AG04450 (cell line): ENCODE measurements around the gene PDZRN3. TPM values are rescaled to one million over a fixed set of nuclear protein-coding genes. Genes with fewer than 3 reads are reported as not detected.

Source experiments
- CTCF ChIA-PET: fragments of 300-600, 350-600 bp; formaldehyde crosslinking; extraction: SDS; loops from one replicate; lab custom pipeline; 2022; ENCODE audit warnings: antibody characterized with exemption, inconsistent platforms; lab: Charles Lee
- POLR2A ChIA-PET: fragments of 350-600 bp; formaldehyde crosslinking; extraction: SDS; loops from one replicate; lab custom pipeline; 2021; ENCODE audit warnings: antibody characterized with exemption, inconsistent platforms; lab: Yijun Ruan, JAX
- DNase-seq: peaks from one replicate; pipeline ENCODE4 v3.0.0-alpha.2; 2011; ENCODE audit warnings: low read depth, low spot score
- H3K27ac ChIP-seq: one replicate; pipeline ENCODE4 v1.5.1; 2012; ENCODE audit warnings: low read depth, low read length, control low read depth
- H3K27me3 ChIP-seq: one replicate; pipeline ENCODE4 v1.6.0; 2012; ENCODE audit warnings: low read length; ENCODE audit not compliant: control insufficient read depth, insufficient read depth
- H3K4me3 ChIP-seq: 2 replicates; pipeline ENCODE4 v1.5.1; 2011; ENCODE audit warnings: mild to moderate bottlenecking, low read depth, low read length, control low read depth
- H3K9me3 ChIP-seq: 2 replicates; pipeline ENCODE4 v1.5.1; 2012; ENCODE audit warnings: low read length; ENCODE audit not compliant: control insufficient read depth, insufficient read depth
- polyA plus RNA-seq: library from polyadenylated mRNA; depleted of rRNA; stranded (reverse); fragments of >200 nt; gene quantifications from 2 replicates; pipeline ENCODE4 v1.2.3, GENCODE V29; 2011
- TF ChIP-seq, protein P1 (sequence below): IDR thresholded peaks from 2 replicates; pipeline ENCODE4 v1.5.1; 2011; ENCODE audit warnings: low read depth, low read length, control low read depth, inconsistent platforms

Gene PDZRN3
- polyA plus RNA-seq, 1 experiment, result 14.7 TPM

GRCh38 chr3:73398084-73398483, 226.7 kb downstream of the PDZRN3 start:
- no peaks in the 10 kb centered on the region for H3K9me3 ChIP-seq
- no peaks in the 10 kb centered on the region for H3K27me3 ChIP-seq
- ChIA-PET CTCF (no interaction called here), POLR2A (no interaction called here)
- H3K27ac ChIP-seq, result no peak overlapping the region
- TF ChIP-seq, protein P1, sequence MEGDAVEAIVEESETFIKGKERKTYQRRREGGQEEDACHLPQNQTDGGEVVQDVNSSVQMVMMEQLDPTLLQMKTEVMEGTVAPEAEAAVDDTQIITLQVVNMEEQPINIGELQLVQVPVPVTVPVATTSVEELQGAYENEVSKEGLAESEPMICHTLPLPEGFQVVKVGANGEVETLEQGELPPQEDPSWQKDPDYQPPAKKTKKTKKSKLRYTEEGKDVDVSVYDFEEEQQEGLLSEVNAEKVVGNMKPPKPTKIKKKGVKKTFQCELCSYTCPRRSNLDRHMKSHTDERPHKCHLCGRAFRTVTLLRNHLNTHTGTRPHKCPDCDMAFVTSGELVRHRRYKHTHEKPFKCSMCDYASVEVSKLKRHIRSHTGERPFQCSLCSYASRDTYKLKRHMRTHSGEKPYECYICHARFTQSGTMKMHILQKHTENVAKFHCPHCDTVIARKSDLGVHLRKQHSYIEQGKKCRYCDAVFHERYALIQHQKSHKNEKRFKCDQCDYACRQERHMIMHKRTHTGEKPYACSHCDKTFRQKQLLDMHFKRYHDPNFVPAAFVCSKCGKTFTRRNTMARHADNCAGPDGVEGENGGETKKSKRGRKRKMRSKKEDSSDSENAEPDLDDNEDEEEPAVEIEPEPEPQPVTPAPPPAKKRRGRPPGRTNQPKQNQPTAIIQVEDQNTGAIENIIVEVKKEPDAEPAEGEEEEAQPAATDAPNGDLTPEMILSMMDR, result no peak
- DNase-seq, result no peak
- H3K4me3 ChIP-seq, result no peak overlapping the region

GRCh38 chr3:73394240-73394639, 230.5 kb downstream of the PDZRN3 start:
- CTCF ChIA-PET, result interaction anchor here (1.7 kb wide), 1 partner anchor 455 kb away, joined by 4 read pairs; no protein-coding TSS in a partner anchor
- TF ChIP-seq, protein P1, result no peak

GRCh38 chr3:73393005-73393404, 231.7 kb downstream of the PDZRN3 start:
- H3K9me3 ChIP-seq, result no peaks in the 10 kb centered on the region
- H3K27ac ChIP-seq, result no peak overlapping the region
- H3K4me3 ChIP-seq, result no peak overlapping the region
- CTCF ChIA-PET, result interaction anchor here (0.6 kb wide), 1 partner anchor 26 kb away, joined by 3 read pairs; no protein-coding TSS in a partner anchor
- no peaks in the 10 kb centered on the region for H3K27me3 ChIP-seq
- TF ChIP-seq, protein P1, result no peak
- POLR2A ChIA-PET, result no interaction called here
- no peak for DNase-seq

More at GRCh38 chr3:73394240-73394639, 230.5 kb downstream of the PDZRN3 start:
- H3K27ac ChIP-seq, result no peak overlapping the region
- POLR2A ChIA-PET, result no interaction called here
- no peaks in the 10 kb centered on the region for H3K27me3 ChIP-seq
- H3K9me3 ChIP-seq, result no peaks in the 10 kb centered on the region
- H3K4me3 ChIP-seq, result no peak overlapping the region
- DNase-seq, result no peak

GRCh38 chr3:73391984-73392383, 232.8 kb downstream of the PDZRN3 start:
- H3K27ac ChIP-seq, result no peak overlapping the region
- ChIA-PET POLR2A (no interaction called here), CTCF (interaction anchor here (0.5 kb wide), 1 partner anchor 1218 kb away, joined by 3 read pairs; no protein-coding TSS in a partner anchor)
- TF ChIP-seq, protein P1, result no peak
- no peak overlapping the region for H3K4me3 ChIP-seq
- no peaks in the 10 kb centered on the region for H3K9me3 ChIP-seq
- no peaks in the 10 kb centered on the region for H3K27me3 ChIP-seq
- no peak for DNase-seq

GRCh38 chr3:73389928-73390327, 234.8 kb downstream of the PDZRN3 start:
- no peak for DNase-seq
- H3K9me3 ChIP-seq, result no peaks in the 10 kb centered on the region
- ChIA-PET CTCF (no interaction called here), POLR2A (no interaction called here)
- no peak overlapping the region for H3K27ac ChIP-seq
- no peaks in the 10 kb centered on the region for H3K27me3 ChIP-seq
- no peak overlapping the region for H3K4me3 ChIP-seq
- TF ChIP-seq, protein P1, result no peak
